H1 (cell line): ENCODE measurements around the gene KCNQ1OT1.

ENCODE experiments used
- GABPA ChIP-seq: IDR thresholded peaks from 2 replicates; pipeline ENCODE4 v1.6.1; 2011; ENCODE audit warnings: mild to moderate bottlenecking, low read length, moderate library complexity, borderline replicate concordance; ENCODE audit not compliant: insufficient read depth
- KDM1A ChIP-seq: fragments of 200-600, 300-600 bp; sonication (generic); IDR thresholded peaks from 2 replicates; pipeline ENCODE4 v1.7.1; 2016; ENCODE audit warnings: mild to moderate bottlenecking, low read length, borderline replicate concordance
- POLR2A ChIP-seq, 2 experiments: IDR thresholded peaks; 1 replicate in 1 of 2; 2 replicates in 1 of 2; pipeline ENCODE4 v1.6.1; 2011; ENCODE audit warnings: low read depth in 2 of 2, low read length in 2 of 2, mild to moderate bottlenecking in 2 of 2; ENCODE audit errors: control extremely low read depth in 1 of 2
- RAD21 ChIP-seq, 2 experiments: IDR thresholded peaks in 1 of 2; conservative IDR thresholded peaks in 1 of 2; 2 replicates each; pipeline ENCODE4 v1.6.1; 2011; ENCODE audit warnings: low read depth in 2 of 2, low read length in 2 of 2, improper control_type of control experiment in 1 of 2, inconsistent platforms in 1 of 2, mild to moderate bottlenecking in 1 of 2, moderate library complexity in 1 of 2
- SIN3A ChIP-seq, 2 experiments: IDR thresholded peaks in 1 of 2; conservative IDR thresholded peaks in 1 of 2; 2 replicates each; pipeline ENCODE4 v1.6.1; 2011 to 2012; ENCODE audit warnings: low read length in 2 of 2, improper control_type of control experiment in 1 of 2, low read depth in 1 of 2, mild to moderate bottlenecking in 1 of 2
- SRF ChIP-seq: IDR thresholded peaks from 2 replicates; pipeline ENCODE4 v1.6.1; 2011; ENCODE audit warnings: mild to moderate bottlenecking, low read depth, low read length, moderate library complexity
- TAF7 ChIP-seq: optimal IDR thresholded peaks from 2 replicates; pipeline ENCODE3; 2011; ENCODE audit warnings: low read depth, mild to moderate bottlenecking, inconsistent platforms, low read length, moderate library complexity, borderline replicate concordance
- TCF12 ChIP-seq: IDR thresholded peaks from 2 replicates; pipeline ENCODE4 v1.6.1; 2011; ENCODE audit warnings: low read depth, mild to moderate bottlenecking, low read length
- TF ChIP-seq, protein P1 (sequence below), 3 experiments: IDR thresholded peaks; 1 replicate in 2 of 3; 2 replicates in 1 of 3; pipeline versions ENCODE4 v1.5.1 to v1.6.1; 2011; ENCODE audit warnings: low read length in 3 of 3, mild to moderate bottlenecking in 3 of 3, inconsistent platforms in 2 of 3, low read depth in 1 of 3, moderate library complexity in 1 of 3; ENCODE audit not compliant: insufficient read depth in 1 of 3; ENCODE audit errors: control extremely low read depth in 1 of 3
- TF ChIP-seq, protein P2 (sequence below): IDR thresholded peaks from 2 replicates; pipeline ENCODE4 v1.6.1; 2012; ENCODE audit warnings: inconsistent platforms

DNA sequence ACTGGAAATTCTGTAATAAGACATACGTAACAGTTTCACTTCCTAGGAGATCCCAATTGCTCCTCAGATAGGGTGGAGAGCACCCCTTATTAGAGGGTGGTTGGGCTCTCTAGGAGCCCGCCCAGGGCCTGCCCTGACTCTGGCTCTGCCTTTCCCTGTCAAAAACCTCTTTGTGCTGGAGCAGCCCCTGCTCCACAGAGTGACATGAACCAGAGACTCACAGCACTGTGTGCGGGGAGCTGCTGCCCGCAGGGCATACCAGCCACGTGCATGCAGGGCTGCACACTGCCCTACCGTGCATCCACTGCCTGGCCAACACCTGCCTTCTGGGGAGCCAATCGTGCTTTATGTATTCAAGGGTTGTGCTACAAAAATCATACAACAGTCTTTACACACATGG, 24.3 kb downstream of the KCNQ1OT1 start:
- TF ChIP-seq, protein P1, sequence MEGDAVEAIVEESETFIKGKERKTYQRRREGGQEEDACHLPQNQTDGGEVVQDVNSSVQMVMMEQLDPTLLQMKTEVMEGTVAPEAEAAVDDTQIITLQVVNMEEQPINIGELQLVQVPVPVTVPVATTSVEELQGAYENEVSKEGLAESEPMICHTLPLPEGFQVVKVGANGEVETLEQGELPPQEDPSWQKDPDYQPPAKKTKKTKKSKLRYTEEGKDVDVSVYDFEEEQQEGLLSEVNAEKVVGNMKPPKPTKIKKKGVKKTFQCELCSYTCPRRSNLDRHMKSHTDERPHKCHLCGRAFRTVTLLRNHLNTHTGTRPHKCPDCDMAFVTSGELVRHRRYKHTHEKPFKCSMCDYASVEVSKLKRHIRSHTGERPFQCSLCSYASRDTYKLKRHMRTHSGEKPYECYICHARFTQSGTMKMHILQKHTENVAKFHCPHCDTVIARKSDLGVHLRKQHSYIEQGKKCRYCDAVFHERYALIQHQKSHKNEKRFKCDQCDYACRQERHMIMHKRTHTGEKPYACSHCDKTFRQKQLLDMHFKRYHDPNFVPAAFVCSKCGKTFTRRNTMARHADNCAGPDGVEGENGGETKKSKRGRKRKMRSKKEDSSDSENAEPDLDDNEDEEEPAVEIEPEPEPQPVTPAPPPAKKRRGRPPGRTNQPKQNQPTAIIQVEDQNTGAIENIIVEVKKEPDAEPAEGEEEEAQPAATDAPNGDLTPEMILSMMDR (IDR thresholded peaks at IDR 0.05; ENCODE audit: control extremely low read depth in 1 of 3, insufficient read depth in 1 of 3, low read depth in 1 of 3, low read length in 3 of 3), result no peak
- no peak for TF ChIP-seq GABPA
- TF ChIP-seq RAD21 (IDR thresholded peaks at IDR 0.05 in 1 of 2, conservative IDR thresholded peaks at IDR 0.05 in 1 of 2; ENCODE audit: low read depth in 2 of 2, low read length in 2 of 2), result no peak
- no peak for TF ChIP-seq POLR2A (IDR thresholded peaks at IDR 0.05; ENCODE audit: control extremely low read depth in 1 of 2, low read depth in 2 of 2, low read length in 2 of 2)
- no peak for TF ChIP-seq TCF12
- TF ChIP-seq, protein P2, sequence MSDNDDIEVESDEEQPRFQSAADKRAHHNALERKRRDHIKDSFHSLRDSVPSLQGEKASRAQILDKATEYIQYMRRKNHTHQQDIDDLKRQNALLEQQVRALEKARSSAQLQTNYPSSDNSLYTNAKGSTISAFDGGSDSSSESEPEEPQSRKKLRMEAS, result no peak
- no peak for TF ChIP-seq SIN3A (conservative IDR thresholded peaks at IDR 0.05 in 1 of 2, IDR thresholded peaks at IDR 0.05 in 1 of 2; ENCODE audit: low read depth in 1 of 2, low read length in 2 of 2)
- no peak for TF ChIP-seq TAF7
- no peak for TF ChIP-seq SRF
- no peak for TF ChIP-seq KDM1A
